ENCODE data around the gene PNPO.
"Not testable (repeated sequence)": the region's sequence is repeated elsewhere in the genome, so short reads cannot be mapped to it uniquely, and the experiment has no call there.

The PNPO gene

DNA sequence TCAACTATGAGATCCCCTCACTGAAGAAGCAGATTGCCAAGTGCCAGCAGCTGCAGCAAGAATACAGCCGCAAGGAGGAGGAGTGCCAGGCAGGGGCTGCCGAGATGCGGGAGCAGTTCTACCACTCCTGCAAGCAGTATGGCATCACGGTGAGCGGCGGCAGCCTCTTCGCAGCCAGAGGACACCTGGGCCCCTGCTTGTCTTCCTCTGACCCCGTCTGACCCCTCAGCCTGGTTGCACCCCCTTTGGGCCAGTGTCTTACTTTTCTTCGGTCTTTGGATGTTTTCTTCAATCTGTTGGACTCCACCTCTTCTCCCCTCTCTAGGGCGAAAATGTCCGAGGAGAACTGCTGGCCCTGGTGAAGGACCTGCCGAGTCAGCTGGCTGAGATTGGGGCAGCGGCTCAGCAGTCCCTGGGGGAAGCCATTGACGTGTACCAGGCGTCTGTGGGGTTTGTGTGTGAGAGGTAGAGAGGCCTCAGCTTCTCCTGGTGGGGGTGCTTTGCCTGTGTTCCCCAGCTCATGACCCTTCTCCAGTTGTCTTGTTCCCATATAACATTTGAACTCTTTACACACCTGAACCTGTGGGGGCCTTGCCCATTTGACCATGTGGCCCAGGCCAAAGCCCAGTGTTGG is 33.9 kb downstream of the PNPO start:
- no peak for DNase-seq (ENCODE audit: low read depth)

DNA sequence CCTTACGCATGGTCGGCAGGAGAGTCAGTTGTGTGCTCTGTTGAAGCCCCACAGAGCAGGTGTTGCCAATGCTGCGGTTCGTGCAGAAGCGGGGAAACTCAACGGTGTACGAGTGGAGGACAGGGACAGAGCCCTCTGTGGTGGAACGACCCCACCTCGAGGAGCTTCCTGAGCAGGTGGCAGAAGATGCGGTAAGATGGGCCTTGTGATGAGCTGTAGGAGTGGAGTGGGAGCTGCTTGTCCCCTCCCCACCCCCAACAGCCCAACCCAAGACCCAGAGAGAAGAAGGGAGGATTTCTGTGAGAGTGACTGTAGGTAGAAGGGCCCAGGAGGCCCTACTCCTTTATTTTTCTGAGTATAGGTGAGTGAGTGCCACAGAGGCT is 34.4 kb downstream of the PNPO start:
- no peak for DNase-seq (ENCODE audit: low read depth)

DNA sequence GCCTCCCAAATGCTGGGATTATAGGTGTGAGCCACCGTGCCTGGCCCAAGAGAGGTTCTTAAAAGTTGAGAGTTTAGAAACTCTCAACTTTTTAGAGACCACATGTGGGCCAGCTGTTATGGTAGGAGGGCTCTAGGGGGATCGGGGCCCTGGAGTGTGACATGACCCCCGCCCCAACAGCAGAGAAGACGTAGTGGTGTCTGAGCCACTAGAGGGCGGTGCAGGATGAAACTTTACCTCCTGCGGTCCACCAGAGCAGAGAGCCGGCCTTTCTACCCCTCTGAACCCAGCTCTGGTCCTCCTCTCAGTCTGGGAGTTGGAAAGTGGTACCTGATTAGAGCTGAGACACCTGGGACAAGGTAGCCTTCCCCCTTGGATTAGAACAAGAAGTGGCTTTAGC is 37.0 kb downstream of the PNPO start:
- DNase-seq (ENCODE audit: low read depth): no peak

DNA sequence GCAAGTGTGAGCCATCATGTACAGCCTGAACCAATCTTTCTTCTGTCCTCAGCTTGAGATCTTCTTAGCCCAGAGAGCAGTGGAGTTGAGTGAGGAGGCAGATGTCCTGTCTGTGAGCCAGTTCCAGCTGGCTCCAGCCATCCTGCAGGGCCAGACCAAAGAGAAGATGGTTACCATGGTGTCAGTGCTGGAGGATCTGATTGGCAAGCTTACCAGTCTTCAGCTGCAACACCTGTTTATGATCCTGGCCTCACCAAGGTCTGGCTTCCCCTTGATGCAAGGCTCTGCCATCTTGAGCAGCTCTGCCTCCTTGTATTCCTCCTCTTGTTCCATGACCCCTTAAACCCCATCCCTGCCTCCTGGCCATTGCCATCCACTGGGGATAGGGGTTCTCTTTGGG is 39.2 kb downstream of the PNPO start:
- DNase-seq (ENCODE audit: low read depth): no peak

DNA sequence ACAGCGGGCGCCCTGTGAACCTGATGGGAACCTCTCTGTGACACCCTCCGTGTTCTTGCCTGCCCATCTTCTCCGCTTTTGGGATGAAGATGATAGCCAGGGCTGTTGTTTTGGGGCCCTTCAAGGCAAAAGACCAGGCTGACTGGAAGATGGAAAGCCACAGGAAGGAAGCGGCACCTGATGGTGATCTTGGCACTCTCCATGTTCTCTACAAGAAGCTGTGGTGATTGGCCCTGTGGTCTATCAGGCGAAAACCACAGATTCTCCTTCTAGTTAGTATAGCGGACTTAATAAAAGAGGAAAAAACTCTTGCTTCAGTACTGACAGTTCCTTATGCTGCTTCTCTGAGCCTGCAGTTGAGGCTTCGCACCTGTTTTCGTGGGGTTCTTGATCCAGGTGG is 40.1 kb downstream of the PNPO start:
- no peak for DNase-seq (ENCODE audit: low read depth)

DNA sequence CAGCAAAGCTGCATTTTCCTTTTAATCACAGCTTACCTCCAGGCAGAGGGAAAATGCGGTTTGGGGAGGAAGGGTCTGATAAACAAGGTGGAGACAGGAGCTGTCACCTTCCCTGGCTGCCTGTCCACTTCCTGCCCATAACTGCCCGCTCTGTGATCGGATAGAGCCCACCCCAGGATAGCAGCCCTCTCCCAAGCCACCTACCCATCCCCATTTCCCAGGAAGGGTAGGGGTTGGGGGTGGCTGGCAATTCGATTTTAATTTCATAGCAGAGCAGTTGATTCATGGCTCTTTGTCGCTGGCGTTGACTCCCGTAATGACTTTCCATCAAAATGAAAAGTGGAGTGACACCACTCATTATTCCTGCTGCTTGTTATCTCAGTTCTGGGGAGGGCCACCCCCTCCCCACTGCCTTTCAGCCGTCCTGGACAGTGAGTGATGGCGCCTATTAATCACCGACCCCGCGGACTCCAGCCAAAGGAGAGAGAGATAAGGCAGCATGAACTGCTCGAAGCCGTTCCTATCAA is 40.8 kb downstream of the PNPO start:
- no peak for DNase-seq (ENCODE audit: low read depth)

DNA sequence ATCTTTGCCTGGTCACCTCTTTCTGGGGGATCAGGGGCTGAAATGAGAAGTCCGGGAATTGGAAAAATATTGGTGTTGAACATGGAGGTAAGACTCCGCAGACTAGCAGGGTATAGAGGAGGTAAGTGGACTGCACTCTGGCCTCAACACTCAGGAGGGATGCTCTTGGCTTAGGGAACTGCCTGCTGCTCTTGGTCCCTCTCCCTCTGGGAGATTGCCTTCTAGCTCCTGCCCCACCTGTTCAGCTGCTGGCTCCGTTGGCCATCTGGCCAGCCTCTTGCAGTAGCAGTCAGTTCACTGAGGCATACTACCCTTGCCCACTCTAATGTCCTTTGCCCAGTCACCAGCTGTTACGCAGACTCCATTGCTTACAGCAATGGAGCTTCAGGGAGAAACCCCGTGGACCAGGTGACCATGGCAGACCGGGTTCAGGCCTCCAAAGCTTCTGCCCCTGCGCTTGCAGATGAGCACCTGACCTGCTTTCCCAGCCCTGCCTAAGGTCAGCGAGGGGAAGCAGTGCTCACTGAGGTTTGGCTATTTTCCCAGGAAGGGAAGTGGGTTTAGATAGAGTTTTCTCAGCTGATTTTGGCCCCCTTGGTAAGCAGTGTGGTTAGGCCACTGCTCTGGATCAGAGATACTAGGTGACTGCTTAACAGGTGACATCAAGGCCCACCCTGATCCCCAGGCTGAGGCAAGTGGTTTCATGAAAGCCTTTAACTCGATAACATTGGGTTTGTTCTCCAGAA is 41.4 kb downstream of the PNPO start:
- no peak for DNase-seq (ENCODE audit: low read depth)

DNA sequence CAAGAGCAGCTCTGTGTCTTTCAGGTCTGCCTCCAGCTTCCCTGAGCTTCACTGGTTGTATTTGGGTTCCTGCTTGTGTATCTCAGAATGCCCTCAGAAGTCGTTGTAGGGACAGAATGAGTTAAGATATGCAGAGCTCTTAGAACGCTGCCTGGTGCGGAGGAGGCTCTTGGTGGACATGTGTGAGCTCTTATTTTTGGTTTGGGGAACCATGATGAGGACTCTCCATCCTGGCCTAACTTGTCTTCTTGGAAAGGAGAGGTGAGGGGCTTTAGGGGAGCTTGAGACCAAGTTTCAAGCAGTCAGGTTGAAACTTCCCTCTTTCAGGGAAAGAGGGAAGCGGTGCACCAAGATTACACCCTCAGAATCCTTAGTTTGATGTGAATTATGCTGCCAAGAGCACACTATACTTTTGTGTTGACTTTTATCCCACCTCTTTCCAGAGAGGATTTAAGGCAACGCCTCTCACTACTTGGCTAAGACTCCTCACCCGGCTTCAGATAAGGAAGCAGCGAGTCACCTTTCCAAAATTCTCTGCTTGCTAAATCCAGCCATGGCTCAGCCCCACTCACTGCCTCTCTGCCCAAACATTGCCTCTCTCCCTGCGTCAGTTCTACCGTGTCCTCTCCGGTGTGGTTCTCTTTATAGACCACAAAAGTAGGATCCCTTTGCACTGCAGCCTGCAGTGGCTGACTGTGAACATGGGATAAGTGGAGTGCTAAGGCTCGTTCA is 42.3 kb downstream of the PNPO start:
- no peak for DNase-seq (ENCODE audit: low read depth)

DNA sequence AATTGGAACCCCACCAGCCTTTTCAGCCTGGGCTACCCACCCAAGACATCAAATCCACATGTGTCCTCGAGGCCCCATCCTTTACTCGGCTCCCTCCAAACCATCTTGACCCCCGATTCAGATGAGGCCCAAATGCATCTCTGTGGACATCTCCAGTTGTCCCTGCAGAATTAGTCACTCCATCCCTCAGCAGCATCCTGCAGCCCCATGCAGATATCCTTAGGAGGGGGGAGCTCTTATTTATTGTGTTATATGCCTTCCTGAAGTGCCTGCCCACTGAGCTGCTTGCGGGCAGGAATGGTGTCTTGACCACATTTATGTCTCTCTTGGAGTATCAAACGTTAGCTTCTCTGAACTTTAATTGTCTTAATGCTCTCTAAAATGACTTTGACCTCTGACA is 45.1 kb downstream of the PNPO start:
- no peak for DNase-seq (ENCODE audit: low read depth)

DNA sequence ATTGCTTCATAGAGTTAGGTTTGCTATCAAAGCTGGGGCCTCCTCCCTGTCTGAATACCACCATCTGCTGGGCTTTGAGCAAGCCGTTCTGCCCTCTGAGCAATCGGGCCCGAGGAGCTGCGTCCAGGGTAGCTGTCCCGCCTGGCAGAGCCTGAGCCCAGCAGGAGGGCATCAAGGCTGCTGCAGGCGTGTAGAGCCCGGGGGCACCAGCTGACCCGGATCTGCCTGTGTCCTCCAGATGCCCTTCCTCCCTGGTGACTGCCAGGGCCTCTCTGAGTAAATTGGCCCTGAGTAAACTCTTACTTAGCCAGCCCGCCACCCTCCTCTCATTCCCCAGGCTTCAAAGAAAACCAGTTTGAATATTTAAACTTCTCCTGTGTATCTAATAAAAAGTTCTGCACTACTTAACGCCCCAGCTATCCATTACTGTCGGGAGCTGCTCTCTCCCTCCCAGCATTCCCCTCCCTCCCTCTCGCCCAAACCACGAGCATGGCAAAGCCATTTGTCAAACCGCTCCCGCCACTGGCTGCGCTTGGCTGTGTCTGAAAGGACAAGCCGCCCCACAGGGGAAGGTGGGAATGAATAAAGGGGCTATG is 46.0 kb downstream of the PNPO start:
- DNase-seq (ENCODE audit: low read depth): no peak

DNA sequence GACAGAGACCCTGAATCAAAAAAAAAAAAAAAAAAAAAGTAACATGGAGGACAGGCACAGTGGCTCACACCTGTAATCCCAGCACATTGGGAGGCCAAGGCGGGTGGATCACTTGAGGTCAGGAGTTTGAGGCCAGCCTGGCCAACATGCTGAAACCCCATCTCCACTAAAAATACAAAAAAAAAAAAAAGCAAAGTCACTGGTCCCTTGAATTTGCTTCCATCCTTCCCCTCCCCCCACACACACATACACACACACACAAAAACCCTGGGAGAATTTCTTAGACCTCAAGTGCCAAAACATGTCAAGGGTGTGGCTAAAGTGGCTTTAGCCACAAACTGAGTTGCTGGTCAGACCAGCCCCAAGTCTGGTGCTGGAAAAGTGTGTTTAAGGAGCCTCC is 47.1 kb downstream of the PNPO start:
- DNase-seq (ENCODE audit: low read depth): not testable (repeated sequence)

DNA sequence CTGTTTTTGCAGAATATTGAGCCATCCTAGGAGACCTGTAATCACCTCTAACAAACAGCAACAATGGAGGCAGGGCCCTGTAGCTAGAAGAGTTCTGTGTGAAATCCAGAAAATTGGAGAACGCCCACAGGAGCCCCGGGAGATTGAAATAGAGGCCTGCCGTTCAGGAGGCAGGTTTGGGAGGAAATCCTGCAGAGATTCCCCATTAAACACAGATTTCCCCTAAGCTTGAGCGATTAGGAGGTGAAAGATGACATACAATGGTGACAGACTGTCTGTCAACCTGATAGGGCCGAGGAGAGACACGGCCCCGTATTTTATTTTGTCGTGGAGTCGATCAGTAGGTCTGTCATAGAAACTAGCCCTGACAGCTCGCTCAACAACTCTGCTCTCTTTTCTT is 47.8 kb downstream of the PNPO start:
- DNase-seq (ENCODE audit: low read depth): no peak

DNA sequence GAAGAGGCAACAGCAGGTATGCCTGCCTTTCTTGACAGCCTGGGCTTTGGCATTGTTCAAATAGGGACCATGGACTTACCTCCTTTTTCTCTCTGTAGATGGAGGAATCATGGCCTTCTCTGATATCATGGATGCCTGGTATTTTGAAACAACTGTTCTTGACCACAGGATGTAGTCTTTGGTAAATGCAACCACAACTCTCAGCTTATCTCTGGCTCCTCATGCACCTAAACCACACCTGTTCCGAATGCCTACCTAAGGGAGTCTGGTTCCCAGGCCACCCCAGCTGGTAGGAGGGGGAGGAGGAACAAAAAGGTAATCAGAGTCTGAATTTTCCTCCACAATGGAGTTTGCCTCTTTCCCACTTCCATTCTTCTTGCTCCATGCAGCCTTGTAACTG is 48.3 kb downstream of the PNPO start:
- no peak for DNase-seq (ENCODE audit: low read depth)

DNA sequence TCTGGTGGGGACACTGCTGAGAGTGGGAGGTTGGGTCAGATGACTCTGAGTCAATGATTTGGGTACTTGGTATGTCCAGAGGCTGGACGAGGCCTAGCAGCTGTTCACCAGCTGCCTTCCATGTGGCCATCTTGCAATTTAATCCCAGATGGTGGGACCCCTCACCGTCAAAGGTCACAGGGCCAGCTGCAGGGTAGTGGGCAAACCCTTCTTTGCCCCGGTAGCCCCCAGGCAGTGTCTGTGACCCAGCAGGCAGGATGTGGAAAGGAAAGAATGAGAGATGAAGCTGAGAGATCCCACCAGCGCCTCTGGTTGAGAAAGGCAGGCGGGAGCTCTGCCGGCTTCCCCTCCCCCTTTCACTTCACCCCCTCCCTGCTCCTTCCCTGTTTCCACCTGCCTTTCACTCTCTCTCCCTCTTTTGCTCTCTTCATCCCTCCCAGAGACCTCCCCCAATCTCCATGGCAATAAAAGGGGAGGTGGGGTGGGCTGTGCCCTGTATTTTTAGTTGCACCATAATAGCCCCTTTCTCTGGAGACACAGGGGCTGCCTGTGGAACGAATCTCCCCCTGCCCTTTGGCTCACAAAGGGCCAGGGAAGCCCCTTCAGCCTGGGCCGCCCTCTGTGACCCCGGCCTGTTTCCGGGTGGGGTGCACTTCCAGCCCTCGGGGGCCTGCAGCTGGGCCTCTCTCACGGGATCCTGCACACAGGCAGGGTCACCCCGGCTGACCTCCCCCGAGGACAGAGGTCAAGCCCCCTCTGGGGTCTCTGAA is 49.8 kb downstream of the PNPO start:
- DNase-seq (ENCODE audit: low read depth): no peak

DNA sequence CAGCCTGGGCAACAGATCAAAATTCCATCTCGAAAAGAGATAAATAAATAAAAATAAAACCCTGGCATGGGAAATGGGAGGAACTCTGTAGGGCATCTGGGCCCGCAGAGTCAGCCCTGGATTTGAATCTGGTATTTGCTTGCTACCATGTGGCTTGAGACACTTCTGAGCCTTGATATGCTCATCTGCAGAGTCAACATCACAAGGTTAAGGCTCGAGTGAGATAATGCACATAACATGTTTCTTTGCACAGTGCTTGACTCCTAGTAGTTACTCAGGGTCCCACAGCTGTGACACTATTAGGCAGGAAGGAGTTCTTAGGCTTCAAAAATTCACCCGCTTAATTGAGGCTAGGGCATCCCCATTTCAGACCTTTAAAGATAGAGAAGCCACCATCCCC is 50.8 kb downstream of the PNPO start:
- no peak for DNase-seq (ENCODE audit: low read depth)

DNA sequence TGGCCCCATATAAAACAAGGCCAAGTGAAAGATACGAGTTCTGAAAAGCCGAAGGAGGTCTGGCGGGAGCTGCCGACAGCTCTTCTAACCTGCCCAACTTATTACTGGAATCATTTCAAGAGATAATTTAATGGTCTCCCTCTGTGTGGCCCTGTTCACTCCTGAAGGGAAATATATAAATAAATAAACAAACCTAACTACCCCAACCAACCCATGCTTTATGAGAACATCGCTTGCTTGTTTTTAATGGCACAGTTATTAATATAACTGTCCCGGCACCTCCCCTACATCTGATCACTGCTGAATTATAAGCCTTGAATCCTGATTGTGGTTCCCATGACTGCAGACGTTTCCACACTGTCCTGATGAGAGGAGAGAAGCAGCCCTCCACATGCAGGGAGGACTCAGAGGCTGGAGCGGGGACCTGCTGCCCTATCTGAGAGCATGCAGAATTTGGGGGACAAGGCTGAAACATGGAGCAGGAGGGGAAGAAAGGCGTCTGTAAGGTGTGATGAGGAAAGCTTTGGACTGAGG is 51.7 kb downstream of the PNPO start:
- no peak for DNase-seq (ENCODE audit: low read depth)

DNA sequence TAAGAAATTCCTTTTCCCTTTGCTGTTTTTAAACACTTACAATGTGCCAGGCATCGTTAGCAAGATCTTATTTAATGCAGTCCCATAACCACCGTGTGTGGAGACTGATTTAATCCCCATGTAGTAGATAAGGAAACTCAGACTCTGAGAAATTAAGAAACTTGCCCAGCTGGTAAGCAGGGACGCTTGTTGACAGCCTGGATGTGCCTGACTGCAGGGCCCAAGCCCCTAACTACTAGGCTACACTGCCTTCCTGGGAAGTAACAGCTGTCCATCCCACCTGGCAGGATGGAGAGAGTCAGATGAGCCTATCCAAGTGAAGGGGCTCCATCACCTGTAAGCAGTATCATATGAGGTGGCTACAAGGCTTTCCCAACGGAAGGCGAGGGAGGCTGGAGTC is 52.6 kb downstream of the PNPO start:
- DNase-seq (ENCODE audit: low read depth): no peak

DNA sequence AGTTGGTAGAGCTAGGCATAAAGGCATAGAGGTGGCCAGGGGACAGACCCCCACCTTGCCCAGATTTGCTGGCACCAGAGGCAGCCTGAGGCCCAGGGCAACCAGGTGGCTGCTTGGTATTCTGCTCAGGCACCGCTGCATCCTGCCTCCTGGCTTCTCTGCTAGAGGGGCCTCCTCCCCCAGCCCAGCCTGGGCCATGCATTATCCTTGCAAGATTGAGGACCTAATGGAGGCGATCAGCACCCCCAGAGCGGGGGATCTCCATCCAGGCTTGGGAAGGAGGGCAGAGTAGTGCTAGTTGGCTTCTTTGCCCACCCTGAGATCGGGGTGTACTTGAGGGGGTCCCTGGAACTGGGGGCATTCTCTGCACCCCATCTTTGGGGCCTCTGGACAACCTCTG is 53.4 kb downstream of the PNPO start:
- DNase-seq (ENCODE audit: low read depth): no peak

DNA sequence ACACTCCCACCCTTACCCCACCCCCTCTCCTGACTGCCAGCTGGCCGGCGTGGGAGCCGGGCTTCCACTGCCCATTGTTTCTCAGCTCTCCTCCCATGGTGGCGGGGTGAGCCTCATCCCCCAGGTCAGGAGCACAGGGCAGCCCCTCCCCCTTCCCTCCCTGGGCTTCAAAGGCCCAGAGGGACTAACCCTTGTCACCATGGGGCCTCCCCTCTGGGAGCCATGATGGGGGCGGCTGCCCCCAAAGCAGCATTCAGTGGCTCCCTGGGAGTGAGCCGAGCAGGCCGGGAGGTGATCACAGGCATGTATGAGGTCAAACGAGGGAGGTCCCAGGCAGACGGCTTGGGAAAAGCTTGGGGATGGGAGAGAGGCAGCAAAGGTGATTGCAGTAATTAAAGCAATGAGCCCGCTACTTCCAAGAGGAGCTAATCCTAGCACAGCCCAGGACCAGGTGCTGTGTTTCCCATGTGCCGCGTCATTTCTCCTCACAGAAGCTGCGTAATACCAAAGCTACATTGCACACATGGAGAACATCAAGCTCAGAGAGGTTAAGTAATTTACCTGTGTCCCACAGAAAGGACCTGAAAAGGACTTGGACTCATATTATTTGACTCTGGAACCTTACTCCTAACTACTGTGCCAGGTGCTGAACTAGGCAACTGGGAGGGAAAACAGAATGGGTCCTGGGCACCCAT is 54.0 kb downstream of the PNPO start:
- DNase-seq (ENCODE audit: low read depth): no peak

DNA sequence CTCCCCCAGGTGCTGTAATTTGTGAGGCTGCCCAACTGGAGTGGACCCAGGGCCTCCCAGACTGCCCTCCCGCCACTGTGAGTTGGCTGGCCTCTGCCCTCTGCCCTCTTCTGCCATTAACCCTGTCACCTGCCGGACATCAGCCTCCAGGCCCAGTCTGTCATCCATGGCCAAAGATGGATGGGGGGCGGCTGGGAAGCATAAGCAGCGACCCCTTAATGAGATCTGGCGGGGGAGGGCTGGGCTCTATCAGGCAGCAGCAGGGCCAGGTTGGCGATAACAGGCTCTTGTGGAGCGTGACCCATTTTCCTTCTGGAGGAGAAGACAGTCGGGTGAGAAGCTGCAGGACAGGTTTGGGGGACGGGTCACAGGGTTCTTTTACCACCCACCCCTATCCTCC is 54.8 kb downstream of the PNPO start:
- no peak for DNase-seq (ENCODE audit: low read depth)

DNA sequence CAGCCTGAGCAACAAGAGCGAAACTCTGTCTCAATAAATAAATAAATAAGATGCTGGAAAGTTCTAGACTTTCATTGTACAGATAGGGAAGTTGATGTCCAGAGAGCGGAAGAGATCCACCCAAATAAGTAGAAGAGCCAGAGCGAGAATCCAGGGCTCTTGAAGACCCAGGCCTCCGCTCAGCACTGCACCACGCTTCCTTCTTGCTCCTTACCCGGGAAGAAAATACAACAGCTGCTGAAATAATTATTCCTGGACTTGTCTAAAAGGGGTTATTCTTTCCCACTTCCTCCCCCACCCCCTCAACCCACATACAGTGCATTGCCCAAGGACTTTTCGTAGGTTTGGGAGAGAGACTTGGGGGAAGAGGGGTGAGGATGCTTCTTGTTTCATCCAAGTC is 56.2 kb downstream of the PNPO start:
- DNase-seq (ENCODE audit: low read depth): no peak
